CD4-positive, alpha-beta T cell treated with Interleukin-17A for 1 hour (primary cell): ENCODE data around the gene RBM8A.

ENCODE experiments used
- DNase-seq: peaks from one replicate; pipeline ENCODE4 v3.0.0-alpha.2; 2020

Gene RBM8A

GRCh38 chr1:145912128-145912641, 15.1 kb downstream of the RBM8A start:
- DNase-seq, result no peak

GRCh38 chr1:145908653-145909052, 18.6 kb downstream of the RBM8A start:
- DNase-seq, result no peak

DNA sequence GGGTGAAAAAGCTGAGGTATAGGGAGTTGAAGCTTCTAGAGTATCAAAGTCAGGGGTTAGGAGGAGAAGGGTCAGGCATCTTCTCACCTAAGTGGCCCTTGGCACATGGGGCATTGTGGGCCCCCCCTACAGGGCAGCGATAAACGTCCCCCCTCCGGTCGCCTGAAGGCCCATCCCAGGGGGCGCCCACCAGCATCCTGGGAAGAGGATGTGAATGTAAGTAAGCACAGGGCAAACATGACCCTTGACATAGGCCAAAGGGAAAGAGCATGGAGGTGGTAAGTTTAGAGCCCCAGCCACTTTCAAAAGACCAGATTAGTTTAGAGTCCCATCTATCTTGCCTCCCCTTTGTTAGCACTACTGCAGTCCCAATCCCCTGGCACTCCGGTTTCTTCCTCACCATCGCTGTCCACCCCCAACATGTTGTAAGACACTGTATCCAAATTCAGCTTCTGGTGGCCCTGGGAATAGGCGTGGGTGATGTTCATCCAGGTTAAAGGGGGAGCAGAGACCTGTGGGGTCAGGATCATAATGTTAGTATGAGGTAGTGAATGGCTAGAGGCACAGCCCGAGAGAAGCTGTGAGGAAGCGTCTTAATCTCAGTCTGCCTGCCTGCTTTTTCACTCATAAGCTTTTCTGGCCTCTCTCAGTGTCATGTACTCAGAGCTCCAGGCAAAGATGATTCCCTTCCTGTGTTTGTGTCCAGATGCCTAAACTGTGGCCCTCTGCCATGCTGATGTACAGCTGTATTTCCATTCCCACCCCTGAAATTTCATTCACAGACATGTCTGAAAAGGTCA, 20.1 kb downstream of the RBM8A start:
- no peak for DNase-seq

GRCh38 chr1:145901312-145902021, 25.8 kb downstream of the RBM8A start:
- no peak for DNase-seq

- DNase-seq, result no peak
These were observed 28.5 kb downstream of the RBM8A start for GRCh38 chr1:145898756-145899155.

GRCh38 chr1:145897969-145898368, 29.3 kb downstream of the RBM8A start:
- DNase-seq, result no peak

- no peak for DNase-seq
These were observed 31.8 kb downstream of the RBM8A start for GRCh38 chr1:145895471-145895870.

- DNase-seq, result no peak
These were observed 33.8 kb downstream of the RBM8A start for GRCh38 chr1:145893306-145894055.

- DNase-seq, result no peak
These were observed 34.7 kb downstream of the RBM8A start for GRCh38 chr1:145892486-145893087.

GRCh38 chr1:145891587-145892485, 35.4 kb downstream of the RBM8A start:
- DNase-seq, result peak; percentile 58

DNA sequence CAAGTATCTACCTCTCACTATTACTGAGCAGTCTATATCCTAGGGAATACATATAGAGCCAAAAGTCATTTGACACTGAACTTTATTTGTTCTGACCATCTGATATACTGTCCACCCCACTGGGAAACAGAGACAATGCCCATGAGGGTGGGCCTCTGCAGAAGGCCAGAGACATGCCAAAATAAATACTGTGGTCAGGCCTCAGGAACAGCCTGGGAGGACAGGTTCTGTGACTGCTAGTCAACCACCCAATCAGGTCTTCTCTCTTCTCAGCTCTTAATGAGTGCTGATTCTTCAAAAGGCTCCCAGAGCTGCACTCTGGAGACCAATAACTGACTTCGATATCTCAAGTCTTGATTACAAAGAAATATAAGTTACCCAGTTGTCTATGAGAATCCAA, 36.1 kb downstream of the RBM8A start:
- no peak for DNase-seq

DNA sequence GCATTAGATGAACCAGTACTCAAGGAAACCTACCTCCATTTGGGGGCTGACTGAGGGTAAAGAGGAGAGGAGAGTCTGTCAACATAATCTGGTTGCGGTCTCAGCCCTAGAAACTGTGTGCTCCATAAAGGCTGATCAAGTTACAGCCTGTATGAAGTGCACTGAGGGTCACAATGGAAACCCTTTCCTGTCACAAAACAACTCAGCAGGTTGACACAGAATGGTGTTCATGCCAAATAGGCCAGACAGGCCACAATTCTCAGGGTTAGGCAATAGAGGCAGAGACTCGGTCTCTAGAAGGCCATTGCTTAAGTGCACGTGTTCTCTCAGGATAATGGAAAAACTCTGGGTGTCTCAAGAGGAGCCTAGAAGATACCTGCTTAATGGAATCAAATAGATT, 37.6 kb downstream of the RBM8A start:
- no peak for DNase-seq

DNA sequence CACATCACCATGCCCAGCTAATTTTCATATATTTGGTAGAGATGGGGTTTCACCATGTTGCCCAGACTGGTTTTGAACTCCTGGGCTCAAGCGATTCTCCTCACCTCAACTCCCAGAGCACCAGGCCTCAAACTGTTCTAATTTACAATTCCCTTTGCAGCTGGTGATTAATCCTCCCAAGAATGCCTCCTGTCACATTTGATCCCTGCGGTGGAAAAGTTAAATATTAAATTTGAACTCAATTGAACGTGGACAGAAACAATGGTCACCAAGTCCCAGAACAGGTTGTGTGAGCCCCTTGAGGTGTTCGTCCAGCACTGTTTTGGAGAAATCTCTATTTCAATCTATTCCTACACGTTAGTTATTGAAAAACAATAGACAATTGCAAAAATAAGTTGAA, 39.7 kb downstream of the RBM8A start:
- no peak for DNase-seq

DNA sequence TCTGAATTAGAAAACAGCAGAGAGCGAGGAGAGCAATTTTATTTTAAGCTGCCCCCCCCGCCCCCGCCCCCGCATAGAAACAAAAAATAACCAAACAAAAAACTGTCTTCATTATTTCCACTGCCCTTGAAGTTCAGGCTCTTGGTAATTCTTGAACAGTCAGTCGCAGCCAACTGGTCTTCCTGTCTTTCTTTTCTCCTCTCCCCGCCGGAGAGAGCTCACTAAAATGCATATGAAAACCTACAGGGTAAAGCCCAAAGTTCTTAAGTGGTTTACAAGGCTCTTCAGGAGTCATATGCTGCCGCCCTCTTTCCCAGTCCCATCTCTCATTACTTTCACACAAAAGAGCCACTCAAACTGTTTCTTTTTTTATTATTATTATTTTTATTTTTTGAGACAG, 40.5 kb downstream of the RBM8A start:
- DNase-seq, result no peak

DNA sequence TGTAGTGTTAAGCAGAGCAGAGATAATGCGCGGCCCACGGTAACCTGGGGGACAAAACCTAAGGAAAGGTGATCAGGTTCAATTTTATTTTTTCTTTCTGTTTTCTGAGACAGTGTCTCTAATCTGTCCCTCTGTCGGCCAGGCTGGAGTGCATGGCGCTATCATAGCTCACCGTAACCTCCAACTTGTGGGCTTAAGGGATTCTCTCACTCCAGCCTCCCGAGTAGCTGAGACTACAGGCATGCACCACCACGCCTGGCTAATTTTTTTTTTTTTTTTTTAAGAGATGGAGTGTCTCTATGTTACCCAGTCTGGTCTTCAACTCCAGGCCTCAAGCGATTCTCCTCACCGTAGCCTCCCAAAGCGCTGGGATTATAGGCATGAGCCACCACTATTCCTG, 40.9 kb downstream of the RBM8A start:
- DNase-seq, result no peak

DNA sequence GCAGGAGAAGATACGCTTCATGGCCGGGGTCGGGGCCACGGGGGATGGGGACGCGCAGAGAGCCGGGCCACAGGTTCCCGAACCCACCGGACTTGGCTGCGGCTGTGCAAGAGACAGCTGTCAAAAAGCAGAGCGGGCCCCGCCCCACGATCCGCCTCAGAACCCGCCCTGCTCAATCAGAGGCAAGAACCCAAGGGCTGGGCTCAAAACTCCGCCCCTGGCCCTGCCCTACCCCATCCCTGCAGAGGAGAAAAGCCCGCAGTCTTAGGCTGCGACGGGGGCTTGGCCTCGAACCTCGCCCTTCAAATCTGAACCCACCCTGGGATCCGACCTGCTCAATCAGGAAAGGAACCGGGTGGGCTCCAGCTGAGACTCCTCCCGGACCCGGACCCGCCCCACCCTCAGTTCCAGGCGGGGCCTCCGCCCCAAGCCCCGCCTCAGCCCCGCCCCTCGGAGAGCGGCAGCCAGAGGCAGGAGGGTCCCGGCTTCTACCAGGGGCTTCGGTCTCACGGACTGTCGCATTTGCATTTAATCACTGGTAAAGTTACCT, 41.5 kb downstream of the RBM8A start, which contains the start of gene ANKRD35:
Gene ANKRD35, minus strand, starts transcription at position 129 of the 550 bp plus-strand sequence. Its CDS starts 108 bp downstream, at position 21.
- DNase-seq, result peak; percentile 87

- no peak for DNase-seq
These were observed 42.6 kb downstream of the RBM8A start for GRCh38 chr1:145884675-145885074.

GRCh38 chr1:145879775-145880174, 47.5 kb downstream of the RBM8A start:
- no peak for DNase-seq

GRCh38 chr1:145878724-145879123, 48.6 kb downstream of the RBM8A start:
- no peak for DNase-seq

DNA sequence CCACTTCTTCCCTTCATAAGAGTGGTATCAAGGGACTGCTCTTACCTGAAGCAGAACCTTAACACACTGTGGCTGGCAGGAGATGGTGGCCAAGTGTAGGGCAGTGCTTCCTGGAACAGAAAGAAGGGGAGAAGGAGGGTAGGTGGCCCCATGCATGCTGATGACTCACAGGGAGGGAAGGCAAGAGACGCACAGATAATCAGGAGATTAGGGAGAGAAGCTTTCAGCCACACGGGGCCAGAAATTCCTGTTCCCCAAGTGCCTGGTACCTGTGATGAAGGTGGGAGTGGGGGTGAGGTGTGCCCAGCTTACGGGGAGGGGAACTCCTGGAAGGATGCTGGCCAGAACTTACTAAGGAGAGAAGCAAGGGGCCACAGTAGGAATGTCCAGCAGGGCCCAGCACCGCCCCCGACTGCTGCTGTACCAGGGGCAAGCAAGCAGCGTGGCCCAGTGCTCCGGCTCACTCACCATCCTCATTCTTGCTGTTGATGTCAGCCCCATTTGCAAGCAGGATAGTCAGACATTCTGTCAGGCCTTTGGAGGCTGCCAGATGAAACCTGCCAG, 49.3 kb downstream of the RBM8A start:
- no peak for DNase-seq

DNA sequence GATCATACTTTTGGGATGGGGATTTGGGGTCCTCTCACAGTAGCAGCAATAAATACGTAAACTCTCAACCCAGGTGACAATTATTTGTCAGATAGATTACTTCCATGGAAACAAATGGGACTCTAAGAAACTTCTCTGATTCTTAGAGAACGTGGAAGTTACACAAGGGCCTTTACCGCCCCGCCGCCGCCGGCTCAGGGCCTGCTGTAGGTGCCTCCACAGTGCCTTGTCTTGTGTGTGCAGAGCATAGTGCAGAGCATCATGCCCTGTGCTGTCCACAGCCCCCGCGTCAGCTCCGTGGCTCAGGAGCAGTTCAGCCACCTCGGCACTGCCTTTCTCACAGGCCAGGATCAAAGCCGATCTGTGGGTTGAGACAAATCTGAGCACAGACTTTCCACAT, 52.6 kb downstream of the RBM8A start:
- no peak for DNase-seq
